ENCODE measurements around the gene BACH2. TPM values are rescaled to one million over a fixed set of nuclear protein-coding genes. Genes with fewer than 3 reads are reported as not detected.

The BACH2 gene
- total and polyA plus RNA-seq, 2 experiments from 2014 or later: 1.6 to 5.7 TPM

- TF ChIP-seq EZH2phosphoT487 (IDR thresholded peaks at IDR 0.05; ENCODE audit: unreplicated experiment) (no peak), NANOG (IDR thresholded peaks at IDR 0.05; ENCODE audit: borderline replicate concordance) (no peak), REST (IDR thresholded peaks at IDR 0.05; ENCODE audit: unreplicated experiment) (no peak), POLR2AphosphoS5 (IDR thresholded peaks at IDR 0.05; ENCODE audit: low read depth) (no peak), EZH2 (IDR thresholded peaks at IDR 0.05; ENCODE audit: low read depth, unreplicated experiment) (no peak), STAT1 (IDR thresholded peaks at IDR 0.05; ENCODE audit: unreplicated experiment) (no peak), CREB1 (CRISPR knock-in tag; IDR thresholded peaks at IDR 0.05; ENCODE audit: low read depth) (no peak), JUNB (IDR thresholded peaks at IDR 0.05; ENCODE audit: unreplicated experiment) (no peak), ZNF331 (CRISPR knock-in tag; IDR thresholded peaks at IDR 0.05; ENCODE audit: low read depth) (no peak)
Observed at GRCh38 chr6:90144928-90145555, 151.6 kb downstream of the BACH2 start (continued).

GRCh38 chr6:90144396-90144795, 152.2 kb downstream of the BACH2 start:
- Histone ChIP-seq H2AFZ (no peak overlapping the region), H3K79me2 (replicated peaks; ENCODE audit: insufficient read depth) (no peaks in the 10 kb centered on the region), H3K27ac (ENCODE audit: low read depth) (no peak overlapping the region), H3K36me3 (ENCODE audit: insufficient read depth) (no peaks in the 10 kb centered on the region), H3F3A (replicated peaks; ENCODE audit: low read depth) (no peaks in the 10 kb centered on the region), H3K4me2 (no peak overlapping the region), H4K20me1 (replicated peaks; ENCODE audit: insufficient read depth) (no peaks in the 10 kb centered on the region), H3K4me3 (no peak overlapping the region), H3K4me1 (ENCODE audit: insufficient read depth) (no peaks in the 10 kb centered on the region), H3K27me3 (ENCODE audit: insufficient read depth) (no peaks in the 10 kb centered on the region), H3K9me2 (ENCODE audit: insufficient read depth) (no peaks in the 10 kb centered on the region)
- DNase-seq (ENCODE audit: low spot score) (no peak), ATAC-seq (no peak)
- H3K27ac Mint-ChIP-seq: no peak overlapping the region
- H3K27me3 Mint-ChIP-seq (ENCODE audit: insufficient read depth, low read depth, poor library complexity): no peaks in the 10 kb centered on the region
- H3K4me3 Mint-ChIP-seq: no peak overlapping the region
- H3K36me3 Mint-ChIP-seq (ENCODE audit: low read depth): no peaks in the 10 kb centered on the region
- no peaks in the 10 kb centered on the region for H3K4me1 Mint-ChIP-seq
- TF ChIP-seq POLR2AphosphoS5 (IDR thresholded peaks at IDR 0.05; ENCODE audit: low read depth): no peak
- TF ChIP-seq EZH2phosphoT487 (IDR thresholded peaks at IDR 0.05; ENCODE audit: unreplicated experiment): no peak
- no peak for TF ChIP-seq EZH2 (IDR thresholded peaks at IDR 0.05; ENCODE audit: low read depth, unreplicated experiment)
- TF ChIP-seq ZNF114 (CRISPR knock-in tag; IDR thresholded peaks at IDR 0.05): no peak
- TF ChIP-seq ETS1 (IDR thresholded peaks at IDR 0.05): no peak
- no peaks in the 10 kb centered on the region for H3K9me3 Mint-ChIP-seq

Data from GM23338 (cell line).